Measurements from ENCODE around the gene SYPL1.

Gene SYPL1

GRCh38 chr7:106041140-106041717 lies 70.9 kb downstream of the SYPL1 start:
- Histone ChIP-seq H3K9me3 (ENCODE audit: control insufficient read depth, insufficient read depth, low read length) (no peaks in the 10 kb centered on the region), H3K4me1 (ENCODE audit: control insufficient read depth, insufficient read depth, low read length) (peaks cover 3% of the 10 kb centered on the region), H3K9ac (ENCODE audit: low read depth, low read length) (no peak overlapping the region), H3K36me3 (ENCODE audit: control insufficient read depth, insufficient read depth, low read length) (no peaks in the 10 kb centered on the region), H3K27me3 (ENCODE audit: control insufficient read depth, insufficient read depth, low read length) (no peaks in the 10 kb centered on the region), H3K4me3 (ENCODE audit: low read depth, low read length) (no peak overlapping the region)
